Dedifferentiated amniotic fluid mesenchymal stem cell (primary cell): ENCODE results near the gene INPP1.
"Not testable (repeated sequence)": the region's sequence is repeated elsewhere in the genome, so short reads cannot be mapped to it uniquely, and the experiment has no call there.

Source experiments
- DNase-seq: peaks from one replicate; pipeline ENCODE4 v3.0.0-alpha.2; 2016; ENCODE audit errors: extremely low spot score

INPP1 gene

GRCh38 chr2:190343536-190344275, at the start of gene INPP1:
Gene INPP1 (plus strand): TSS chr2:190343589. CDS start chr2:190360103, 16,514 bp downstream.
- DNase-seq: peak; percentile 37

- not testable (repeated sequence) for DNase-seq
These were observed 45.5 kb upstream of the INPP1 start for GRCh38 chr2:190297880-190298279.

GRCh38 chr2:190301032-190301431, 42.4 kb upstream of the INPP1 start:
- no peak for DNase-seq

GRCh38 chr2:190302052-190302451, 41.3 kb upstream of the INPP1 start:
- DNase-seq: no peak

- DNase-seq: no peak
These were observed 39.7 kb upstream of the INPP1 start for GRCh38 chr2:190303647-190304046.

- DNase-seq: no peak
These were observed 39.0 kb upstream of the INPP1 start for GRCh38 chr2:190304404-190304803.

- DNase-seq: no peak
These were observed 35.4 kb upstream of the INPP1 start for GRCh38 chr2:190308031-190308430.

GRCh38 chr2:190311893-190312634, 31.3 kb upstream of the INPP1 start:
- DNase-seq: no peak

- not testable (repeated sequence) for DNase-seq
These were observed 30.8 kb upstream of the INPP1 start for GRCh38 chr2:190312635-190313025.

GRCh38 chr2:190313880-190314279, 29.5 kb upstream of the INPP1 start:
- DNase-seq: no peak

- DNase-seq: no peak
These were observed 28.1 kb upstream of the INPP1 start for GRCh38 chr2:190315273-190315672.

- DNase-seq: no peak
These were observed 24.9 kb upstream of the INPP1 start for GRCh38 chr2:190318514-190318913.

- peak; percentile 16 for DNase-seq
These were observed 24.3 kb upstream of the INPP1 start for GRCh38 chr2:190318931-190319554.

GRCh38 chr2:190319555-190320498, 23.6 kb upstream of the INPP1 start, which contains the start of gene HIBCH:
Gene HIBCH (minus strand): TSS chr2:190319826. CDS start chr2:190319750, 76 bp downstream.
- DNase-seq: peak; percentile 98

GRCh38 chr2:190320696-190321095, 22.7 kb upstream of the INPP1 start:
- DNase-seq: no peak

- no peak for DNase-seq
These were observed 20.0 kb upstream of the INPP1 start for GRCh38 chr2:190323406-190323805.

GRCh38 chr2:190325588-190325987, 17.8 kb upstream of the INPP1 start:
- DNase-seq: no peak

GRCh38 chr2:190327867-190328572, 15.4 kb upstream of the INPP1 start:
- DNase-seq: no peak

GRCh38 chr2:190328573-190329147, 14.7 kb upstream of the INPP1 start:
- no peak for DNase-seq

- DNase-seq: no peak
These were observed 10.0 kb upstream of the INPP1 start for GRCh38 chr2:190333395-190333794.
